IMR-90 (cell line): ENCODE results near the gene LOXL3.

Experiments used
- BHLHE40 ChIP-seq: fragments of 150-350 bp; IDR thresholded peaks from 2 replicates; pipeline ENCODE4 v1.6.1; 2016; ENCODE audit warnings: mild to moderate bottlenecking, low read depth, low read length
- CEBPB ChIP-seq: IDR thresholded peaks from 2 replicates; pipeline ENCODE4 v1.6.1; 2012; ENCODE audit warnings: low read depth, low read length, improper control_type of control experiment
- CHD1 ChIP-seq: IDR thresholded peaks from 2 replicates; pipeline ENCODE4 v1.6.1; 2012; ENCODE audit warnings: low read depth, low read length, improper control_type of control experiment
- CTCF ChIP-seq: conservative IDR thresholded peaks from 2 replicates; pipeline ENCODE4 v1.5.1; 2012; ENCODE audit warnings: mild to moderate bottlenecking, low read depth, low read length, improper control_type of control experiment
- ELK1 ChIP-seq: fragments of 150-350 bp; IDR thresholded peaks from 2 replicates; pipeline ENCODE4 v1.6.1; 2016; ENCODE audit warnings: low read depth, mild to moderate bottlenecking, low read length, moderate library complexity, borderline replicate concordance
- FOS ChIP-seq: fragments of 150-350 bp; IDR thresholded peaks from 2 replicates; pipeline ENCODE4 v1.6.1; 2016; ENCODE audit warnings: low read depth, low read length
- MAFK ChIP-seq: IDR thresholded peaks from 2 replicates; pipeline ENCODE4 v1.6.1; 2012; ENCODE audit warnings: low read depth, low read length, improper control_type of control experiment
- MAZ ChIP-seq: IDR thresholded peaks from 2 replicates; pipeline ENCODE4 v1.6.1; 2012; ENCODE audit warnings: low read depth, mild to moderate bottlenecking, low read length, improper control_type of control experiment, moderate library complexity, borderline replicate concordance
- MXI1 ChIP-seq: IDR thresholded peaks from 2 replicates; pipeline ENCODE4 v1.6.1; 2012; ENCODE audit warnings: low read depth, mild to moderate bottlenecking, low read length, moderate library complexity, borderline replicate concordance
- POLR2A ChIP-seq: IDR thresholded peaks from 2 replicates; pipeline ENCODE4 v1.6.1; 2012; ENCODE audit warnings: mild to moderate bottlenecking, low read depth, low read length
- RAD21 ChIP-seq: IDR thresholded peaks from 2 replicates; pipeline ENCODE4 v1.6.1; 2012; ENCODE audit warnings: low read length, improper control_type of control experiment
- RCOR1 ChIP-seq: IDR thresholded peaks from 2 replicates; pipeline ENCODE4 v1.6.1; 2012; ENCODE audit warnings: mild to moderate bottlenecking, low read length, improper control_type of control experiment; ENCODE audit not compliant: insufficient replicate concordance
- RFX5 ChIP-seq: IDR thresholded peaks from 2 replicates; pipeline ENCODE4 v1.8.0; 2012; ENCODE audit warnings: low read depth, mild to moderate bottlenecking, low read length, moderate library complexity
- SMC3 ChIP-seq: fragments of 150-350 bp; IDR thresholded peaks from 2 replicates; pipeline ENCODE4 v1.6.1; 2016; ENCODE audit warnings: low read depth, mild to moderate bottlenecking, antibody characterized with exemption, low read length, moderate library complexity

GRCh38 chr2:74524005-74524404 is 29.7 kb downstream of the LOXL3 start:
- no peak for TF ChIP-seq BHLHE40
- no peak for TF ChIP-seq CTCF
- no peak for TF ChIP-seq POLR2A
- no peak for TF ChIP-seq FOS
- no peak for TF ChIP-seq MAZ
- TF ChIP-seq RFX5, result no peak
- no peak for TF ChIP-seq CHD1
- no peak for TF ChIP-seq RCOR1
- TF ChIP-seq RAD21, result no peak
- TF ChIP-seq SMC3, result no peak
- TF ChIP-seq MXI1, result no peak
- no peak for TF ChIP-seq MAFK
- no peak for TF ChIP-seq CEBPB
- no peak for TF ChIP-seq ELK1
